ENCODE measurements around the gene PRR35. TPM values are rescaled to one million over a fixed set of nuclear protein-coding genes. Genes with fewer than 3 reads are reported as not detected.

The PRR35 gene
- total and polyA plus RNA-seq, 8 donors, result 0.06 TPM; not detected in 7

GRCh38 chr16:561957-562938, 2.1 kb downstream of the PRR35 start:
- peaks cover 12 to 19% of the 10 kb centered on the region in 2 donors for H3K4me1 ChIP-seq
- H3K27me3 ChIP-seq, result peaks cover 32 to 66% of the 10 kb centered on the region in 2 donors
- DNase-seq, result no peak
- no peak for ATAC-seq
- no peaks in the 10 kb centered on the region for H3K9me3 ChIP-seq
- no peak overlapping the region for H3K4me3 ChIP-seq
- intact Hi-C loops (cut with DNase I), result no loop called here
- H3K36me3 ChIP-seq, result no peaks in the 10 kb centered on the region
- no peak overlapping the region for H3K27ac ChIP-seq
- no peak for TF ChIP-seq CTCF (IDR thresholded peaks at IDR 0.05)

GRCh38 chr16:563072-563644, 3.0 kb downstream of the PRR35 start:
- ATAC-seq (no peak), DNase-seq (no peak)
- no peak for TF ChIP-seq CTCF (IDR thresholded peaks at IDR 0.05)
- Histone ChIP-seq H3K9me3 (no peaks in the 10 kb centered on the region), H3K36me3 (no peaks in the 10 kb centered on the region), H3K4me1 (peaks cover 14 to 25% of the 10 kb centered on the region in 2 donors), H3K27me3 (peaks cover 32 to 57% of the 10 kb centered on the region in 2 donors), H3K4me3 (no peak overlapping the region), H3K27ac (no peak overlapping the region)
- intact Hi-C loops (cut with DNase I), result no loop called here

DNA sequence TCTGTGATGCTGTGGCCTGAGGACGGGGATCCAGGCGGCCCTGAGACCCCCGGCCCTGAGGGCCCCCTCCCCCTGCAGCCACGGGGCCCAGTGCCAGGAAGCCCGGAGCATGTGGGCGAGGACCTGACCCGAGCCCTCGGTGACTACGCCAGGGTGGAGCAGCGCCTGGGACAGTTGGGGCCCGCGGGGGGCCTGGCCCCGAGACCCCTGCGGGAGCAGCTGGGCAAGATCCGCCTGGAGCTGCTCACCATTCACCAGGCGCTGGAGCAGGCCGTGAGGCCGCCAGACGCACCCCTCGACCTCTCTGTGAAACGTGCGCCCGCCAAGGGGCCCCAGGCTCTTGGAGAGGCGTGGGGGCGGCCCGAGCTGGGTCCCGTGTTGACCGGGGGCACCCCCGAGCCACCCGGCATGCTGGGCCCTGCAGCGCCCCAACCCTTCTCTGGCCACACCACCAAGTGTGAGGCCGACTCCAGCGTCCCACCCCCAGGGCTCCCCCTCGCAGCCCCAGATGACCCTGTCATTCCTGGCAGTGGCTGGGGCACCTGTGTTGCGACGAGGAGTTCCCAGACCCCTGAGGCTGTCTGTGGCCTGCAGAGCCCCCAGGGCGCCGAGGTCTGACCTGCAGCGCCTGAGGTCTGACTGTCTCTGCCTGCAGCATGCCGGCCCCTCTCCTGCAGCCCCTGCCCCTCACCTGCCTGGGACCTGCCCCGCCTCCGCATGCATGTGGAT, 4.7 kb downstream of the PRR35 start:
- DNase-seq, result no peak
- peaks cover 14 to 32% of the 10 kb centered on the region in 2 donors for H3K4me1 ChIP-seq
- H3K9me3 ChIP-seq, result no peaks in the 10 kb centered on the region
- peaks cover 18 to 40% of the 10 kb centered on the region in 2 donors for H3K27me3 ChIP-seq
- intact Hi-C loops (cut with DNase I), result no loop called here
- H3K4me3 ChIP-seq, result no peak overlapping the region
- no peaks in the 10 kb centered on the region for H3K36me3 ChIP-seq
- TF ChIP-seq CTCF (IDR thresholded peaks at IDR 0.05), result no peak
- H3K27ac ChIP-seq, result no peak overlapping the region
- ATAC-seq, result no peak

DNA sequence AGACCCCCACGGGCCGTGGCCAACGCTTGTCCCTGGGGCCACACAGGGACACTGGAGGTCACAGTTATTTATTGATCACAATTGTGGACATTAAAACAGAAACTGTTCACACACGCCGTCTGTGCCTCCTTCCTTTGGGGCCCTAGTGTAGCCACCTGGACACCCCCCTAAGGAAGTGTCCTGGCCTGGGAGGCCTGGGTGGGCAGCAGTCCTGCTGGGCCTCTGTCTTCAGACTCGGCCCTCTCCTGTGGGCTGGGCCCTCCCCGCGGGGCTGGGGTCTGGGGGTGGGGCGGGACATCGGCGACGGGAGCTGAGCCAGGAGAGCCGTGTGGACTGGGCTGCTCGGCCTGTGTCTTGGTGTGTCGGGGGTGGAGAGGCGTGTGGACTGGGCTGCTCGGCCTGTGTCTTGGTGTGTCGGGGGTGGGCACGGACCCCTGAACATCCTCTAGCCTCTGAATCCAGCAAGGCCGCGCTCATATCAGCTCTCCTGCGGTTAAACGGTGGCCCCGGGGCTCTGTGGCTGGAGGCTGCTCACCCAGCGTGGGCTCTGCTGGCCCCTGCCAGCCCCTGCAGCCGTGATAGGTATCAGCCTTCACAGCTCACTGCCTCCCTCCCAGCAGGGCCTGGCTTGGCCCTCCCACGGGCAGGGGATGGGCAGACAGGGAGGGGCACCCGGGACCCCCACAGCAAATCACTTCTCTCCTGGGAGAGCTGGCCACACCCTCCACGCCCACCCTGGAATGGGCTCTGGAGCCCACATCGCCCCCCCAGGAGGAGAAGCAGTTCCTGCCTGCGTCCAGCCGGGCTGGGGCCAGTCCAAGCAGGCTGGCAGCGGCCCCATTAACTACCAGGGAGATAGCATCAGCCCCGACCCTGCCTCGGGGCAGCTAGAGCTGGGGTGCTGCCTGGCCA, 5.5 kb downstream of the PRR35 start:
- ATAC-seq (no peak), DNase-seq (peak in 1 of 4 donors; percentile 33)
- no peak for TF ChIP-seq CTCF (IDR thresholded peaks at IDR 0.05)
- no peaks in the 10 kb centered on the region for H3K36me3 ChIP-seq
- no peak overlapping the region for H3K27ac ChIP-seq
- H3K9me3 ChIP-seq, result no peaks in the 10 kb centered on the region
- peaks cover 16 to 32% of the 10 kb centered on the region in 2 donors for H3K27me3 ChIP-seq
- H3K4me3 ChIP-seq, result no peak overlapping the region
- peaks cover 14 to 35% of the 10 kb centered on the region in 2 donors for H3K4me1 ChIP-seq
- intact Hi-C loops (cut with DNase I), result no loop called here
